Smooth muscle cell (in vitro differentiated cells): ENCODE results near the gene ZNF232. TPM values are rescaled to one million over a fixed set of nuclear protein-coding genes. Genes with fewer than 3 reads are reported as not detected.
"Not testable (repeated sequence)": the region's sequence is repeated elsewhere in the genome, so short reads cannot be mapped to it uniquely, and the experiment has no call there.

ENCODE experiments used
- DNase-seq: peaks from one replicate; lab custom pipeline; 2025; ENCODE audit not compliant: unreplicated experiment; lab: John Stamatoyannopoulos, UW
- H2AFZ ChIP-seq: fragments of 200-600 bp; sonication (generic); 2 replicates; pipeline ENCODE4 v1.6.0; 2016; ENCODE audit warnings: antibody characterized with exemption, low read depth, mild to moderate bottlenecking
- H3F3A ChIP-seq: fragments of 200-600 bp; sonication (generic); 2 replicates; pipeline ENCODE4 v1.6.0; 2017; ENCODE audit warnings: antibody characterized with exemption, low read depth
- H3K27ac ChIP-seq: fragments of 200-600 bp; sonication (generic); 2 replicates; pipeline ENCODE4 v1.5.1; 2016; ENCODE audit warnings: low read depth, mild to moderate bottlenecking
- H3K27me3 ChIP-seq: fragments of 200-600 bp; sonication (generic); 2 replicates; pipeline ENCODE4 v1.6.1; 2016; ENCODE audit warnings: low read depth, mild to moderate bottlenecking
- H3K36me3 ChIP-seq: fragments of 200-600 bp; sonication (generic); 2 replicates; pipeline ENCODE4 v1.5.1; 2016; ENCODE audit warnings: low read depth
- H3K4me1 ChIP-seq: fragments of 200-600 bp; sonication (generic); 2 replicates; pipeline ENCODE4 v1.5.1; 2016; ENCODE audit warnings: low read depth
- H3K4me2 ChIP-seq: fragments of 200-600 bp; sonication (generic); 2 replicates; pipeline ENCODE4 v1.6.0; 2016; ENCODE audit warnings: mild to moderate bottlenecking
- H3K4me3 ChIP-seq: fragments of 200-600 bp; sonication (generic); 2 replicates; pipeline ENCODE4 v1.5.1; 2016; ENCODE audit warnings: mild to moderate bottlenecking
- H3K79me2 ChIP-seq: fragments of 200-600 bp; sonication (generic); 2 replicates; pipeline ENCODE4 v1.6.0; 2016; ENCODE audit warnings: low read depth, mild to moderate bottlenecking
- H3K9ac ChIP-seq: fragments of 200-600 bp; sonication (generic); 2 replicates; pipeline ENCODE4 v1.6.0; 2016; ENCODE audit warnings: low read depth
- H3K9me3 ChIP-seq: fragments of 200-600 bp; sonication (generic); replicated peaks from 2 replicates; pipeline ENCODE4 v1.5.1; 2016; ENCODE audit warnings: low read depth
- H4K20me1 ChIP-seq: fragments of 200-600 bp; sonication (generic); 2 replicates; pipeline ENCODE4 v1.6.0; 2016; ENCODE audit warnings: low read depth
- CTCF ChIP-seq: fragments of 200-600 bp; sonication (generic); IDR thresholded peaks from 2 replicates; pipeline ENCODE4 v1.5.1; 2017; ENCODE audit warnings: borderline replicate concordance, mild to moderate bottlenecking, antibody characterized with exemption; ENCODE audit not compliant: insufficient read depth, poor library complexity, severe bottlenecking
- WGBS: methylation state at CpG from one replicate; pipeline ENCODE4 v1.1.7; 2016; ENCODE audit warnings: low lambda C conversion rate; 5-methylcytosine and 5-hydroxymethylcytosine counted together
- polyA plus RNA-seq: library from polyadenylated mRNA; unstranded; fragments of >200 nt; fragmentation: Nextera tagmentation; extraction: Ambion mirVana; gene quantifications from 2 replicates; pipeline ENCODE4 v1.2.1, GENCODE V29; 2016
- total RNA-seq: library from RNA; depleted of rRNA; stranded (reverse); fragments of >200 nt; gene quantifications from 2 replicates; pipeline ENCODE4 v1.2.3, GENCODE V29; 2014

The ZNF232 gene
- total and polyA plus RNA-seq, 2 experiments from 2014 or later, result 11.2 to 12.8 TPM

- no peak overlapping the region for H2AFZ ChIP-seq
- no peaks in the 10 kb centered on the region for H3K27me3 ChIP-seq
- no peak overlapping the region for H3K4me3 ChIP-seq
- H3K4me1 ChIP-seq, result no peaks in the 10 kb centered on the region
- no peak for TF ChIP-seq CTCF
- no peaks in the 10 kb centered on the region for H3K9me3 ChIP-seq
- H3F3A ChIP-seq, result no peaks in the 10 kb centered on the region
- H3K79me2 ChIP-seq, result no peaks in the 10 kb centered on the region
- no peaks in the 10 kb centered on the region for H3K36me3 ChIP-seq
- no peak overlapping the region for H3K27ac ChIP-seq
- WGBS, result 94% methylated on average over 14 of the region's 14 CpGs
- no peak overlapping the region for H3K9ac ChIP-seq
- no peak overlapping the region for H3K4me2 ChIP-seq
- H4K20me1 ChIP-seq, result no peaks in the 10 kb centered on the region
- DNase-seq, result no peak
Observed at GRCh38 chr17:5135726-5136579, 24.3 kb upstream of the ZNF232 start.

- 65% methylated on average over 8 of the region's 8 CpGs for WGBS
- DNase-seq, H3K4me1 ChIP-seq, H3K27me3 ChIP-seq, H3K4me2 ChIP-seq, H3K79me2 ChIP-seq, H3K9me3 ChIP-seq, H3K9ac ChIP-seq, H2AFZ ChIP-seq, H3K27ac ChIP-seq, H4K20me1 ChIP-seq, H3K36me3 ChIP-seq, H3K4me3 ChIP-seq, H3F3A ChIP-seq: not testable (repeated sequence)
Observed at GRCh38 chr17:5135131-5135712, 23.5 kb upstream of the ZNF232 start.

GRCh38 chr17:5134571-5134970 is 22.9 kb upstream of the ZNF232 start:
- DNase-seq, H2AFZ ChIP-seq, H3K36me3 ChIP-seq, H3K27me3 ChIP-seq, H3K9ac ChIP-seq, H3K4me2 ChIP-seq, H3K4me3 ChIP-seq, H3K27ac ChIP-seq, H3K79me2 ChIP-seq, H4K20me1 ChIP-seq, H3K9me3 ChIP-seq, H3K4me1 ChIP-seq, H3F3A ChIP-seq: not testable (repeated sequence)
- 92% methylated on average over 11 of the region's 11 CpGs for WGBS

- H3K4me3 ChIP-seq, H3K27ac ChIP-seq, H3K27me3 ChIP-seq, H3K9me3 ChIP-seq, H3K9ac ChIP-seq, DNase-seq, H3K4me2 ChIP-seq, H3F3A ChIP-seq, H3K4me1 ChIP-seq, H2AFZ ChIP-seq, H4K20me1 ChIP-seq, H3K36me3 ChIP-seq, H3K79me2 ChIP-seq: not testable (repeated sequence)
- WGBS, result 93% methylated on average over 8 of the region's 8 CpGs
Observed at GRCh38 chr17:5133961-5134360, 22.3 kb upstream of the ZNF232 start.

GRCh38 chr17:5133311-5133710 is 21.6 kb upstream of the ZNF232 start:
- no peak overlapping the region for H3K4me3 ChIP-seq
- H2AFZ ChIP-seq, result no peak overlapping the region
- no peak overlapping the region for H3K4me2 ChIP-seq
- H3K27me3 ChIP-seq, result no peaks in the 10 kb centered on the region
- H3K9me3 ChIP-seq, result no peaks in the 10 kb centered on the region
- no peaks in the 10 kb centered on the region for H4K20me1 ChIP-seq
- H3F3A ChIP-seq, result no peaks in the 10 kb centered on the region
- H3K4me1 ChIP-seq, result no peaks in the 10 kb centered on the region
- no peaks in the 10 kb centered on the region for H3K79me2 ChIP-seq
- TF ChIP-seq CTCF, result no peak
- WGBS, result 88% methylated on average over 8 of the region's 8 CpGs
- no peak for DNase-seq
- no peak overlapping the region for H3K9ac ChIP-seq
- H3K27ac ChIP-seq, result no peak overlapping the region
- H3K36me3 ChIP-seq, result no peaks in the 10 kb centered on the region

- not testable (repeated sequence) for H3K9me3 ChIP-seq, H3F3A ChIP-seq, H3K4me1 ChIP-seq, H2AFZ ChIP-seq, H3K79me2 ChIP-seq, H3K36me3 ChIP-seq, DNase-seq, H3K27ac ChIP-seq, H3K4me2 ChIP-seq, H3K4me3 ChIP-seq, H3K27me3 ChIP-seq, H3K9ac ChIP-seq, H4K20me1 ChIP-seq
- WGBS, result 90% methylated on average over 15 of the region's 15 CpGs
Observed at GRCh38 chr17:5132503-5133225, 21.0 kb upstream of the ZNF232 start.
